UCSD-AML1 (cell line): Measurements from ENCODE around the gene HSPA1L.
"Not testable (repeated sequence)": the region's sequence is repeated elsewhere in the genome, so short reads cannot be mapped to it uniquely, and the experiment has no call there.

Source experiments
- DNase-seq: peaks from one replicate; lab custom pipeline; 2025; ENCODE audit not compliant: unreplicated experiment; lab: John Stamatoyannopoulos, UW

HSPA1L gene

GRCh38 chr6:31837369-31838113, 22.5 kb upstream of the HSPA1L start:
- DNase-seq, result no peak

GRCh38 chr6:31836474-31837368, 21.6 kb upstream of the HSPA1L start:
- DNase-seq, result no peak

GRCh38 chr6:31836047-31836473, 21.0 kb upstream of the HSPA1L start:
- no peak for DNase-seq

GRCh38 chr6:31834367-31835250, 19.5 kb upstream of the HSPA1L start:
- peak; percentile 85 for DNase-seq

GRCh38 chr6:31831350-31832215, 16.5 kb upstream of the HSPA1L start:
- DNase-seq, result no peak

- DNase-seq, result no peak
Measured at GRCh38 chr6:31830886-31831335, 15.8 kb upstream of the HSPA1L start.

GRCh38 chr6:31829633-31830283, 14.7 kb upstream of the HSPA1L start:
- DNase-seq, result no peak

GRCh38 chr6:31827286-31828079, 12.4 kb upstream of the HSPA1L start, which contains the start of gene HSPA1B:
Gene HSPA1B (plus strand): TSS chr6:31827738. CDS start chr6:31827951, 213 bp downstream.
- peak; percentile 99 for DNase-seq

- peak; percentile 77 for DNase-seq
Measured at GRCh38 chr6:31826793-31827285, 11.8 kb upstream of the HSPA1L start.

GRCh38 chr6:31825553-31825952, 10.5 kb upstream of the HSPA1L start:
- no peak for DNase-seq

- not testable (repeated sequence) for DNase-seq
Measured at GRCh38 chr6:31823592-31824196, 8.6 kb upstream of the HSPA1L start.

GRCh38 chr6:31822036-31822821, 7.1 kb upstream of the HSPA1L start:
- peak; percentile 84 for DNase-seq

- DNase-seq, result peak; percentile 76
Measured at GRCh38 chr6:31821301-31822035, 6.4 kb upstream of the HSPA1L start.

- not testable (repeated sequence) for DNase-seq
Measured at GRCh38 chr6:31820399-31820798, 5.3 kb upstream of the HSPA1L start.

- DNase-seq, result no peak
Measured at GRCh38 chr6:31819871-31820299, 4.8 kb upstream of the HSPA1L start.

- not testable (repeated sequence) for DNase-seq
Measured at GRCh38 chr6:31817929-31818511, 2.9 kb upstream of the HSPA1L start.
